Testis (tissue), 3 donors: ENCODE data around the gene SQSTM1. TPM values are rescaled to one million over a fixed set of nuclear protein-coding genes. Genes with fewer than 3 reads are reported as not detected.
A peak's percentile ranks its signal among the peaks of the same experiment; 100 is the strongest.
"Not testable (repeated sequence)": the region's sequence is repeated elsewhere in the genome, so short reads cannot be mapped to it uniquely, and the experiment has no call there.

Experiments
- DNase-seq: peaks from one replicate; pipeline ENCODE4 v3.0.0-alpha.2; 2019
- H3K27ac ChIP-seq, 2 donors: fragments of 200-600 bp; sonication (generic); one replicate each; pipeline ENCODE4 v1.5.1; 2019
- H3K27me3 ChIP-seq: fragments of 200-600 bp; sonication (generic); one replicate; pipeline ENCODE4 v1.5.1; 2019
- H3K36me3 ChIP-seq: fragments of 200-600 bp; sonication (generic); one replicate; pipeline ENCODE4 v1.5.1; 2017; ENCODE audit warnings: low read depth; ENCODE audit errors: missing control alignments
- H3K4me1 ChIP-seq: fragments of 200-600 bp; sonication (generic); one replicate; pipeline ENCODE4 v1.5.1; 2019
- H3K4me3 ChIP-seq, 2 donors: fragments of 200-600 bp; sonication (generic); one replicate each; pipeline ENCODE4 v1.5.1; 2017 to 2019
- H3K9me3 ChIP-seq: fragments of 200-600 bp; sonication (generic); one replicate; pipeline ENCODE4 v1.5.1; 2017
- CTCF ChIP-seq, 3 experiments: fragments of 450-650 bp in 2 of 3; fragments of 200-600 bp in 1 of 3; sonication (generic) in 1 of 3; IDR thresholded peaks; one replicate each; pipeline ENCODE4 v1.5.1; 2016 to 2019; ENCODE audit warnings: antibody characterized with exemption in 3 of 3, mild to moderate bottlenecking in 2 of 3, moderate library complexity in 1 of 3
- POLR2A ChIP-seq: fragments of 450-650 bp; IDR thresholded peaks from one replicate; pipeline ENCODE4 v1.6.1; 2017; ENCODE audit warnings: antibody characterized with exemption, mild to moderate bottlenecking, moderate library complexity
- WGBS, 2 donors: methylation state at CpG; one replicate each; pipeline ENCODE4 v1.1.5; 2018; 5-methylcytosine and 5-hydroxymethylcytosine counted together
- intact Hi-C: fragments of 100-400 bp; cut with DNase I; formaldehyde crosslinking; loops from one replicate; pipeline ENCODE4 v1.15.1; 2023; ENCODE audit warnings: low total_unique reads
- polyA plus RNA-seq: library from polyadenylated mRNA; stranded (reverse); fragments of 350-450 nt; fragmentation: Illumina TruSeq; extraction: RNeasy Lipid Tissue Mini Kit (QIAGEN cat#74804); gene quantifications from one replicate; pipeline ENCODE4 v1.2.3, GENCODE V29; 2014; ENCODE audit warnings: low read depth, low replicate concordance; ENCODE audit not compliant: insufficient read depth
- total RNA-seq, 2 donors: library from RNA; depleted of rRNA; stranded (reverse); fragments of >200 nt; gene quantifications; one replicate each; pipeline ENCODE4 v1.2.3, GENCODE V29; 2016

SQSTM1 gene
- total and polyA plus RNA-seq, 3 donors from 2014 or later, result 165 to 255 (median 192) TPM

GRCh38 chr5:179788193-179788854 lies 32.4 kb upstream of the SQSTM1 start:
- Histone ChIP-seq H3K27ac (no peak overlapping the region), H3K9me3 (no peaks in the 10 kb centered on the region), H3K27me3 (no peaks in the 10 kb centered on the region), H3K4me1 (peaks cover 4% of the 10 kb centered on the region), H3K4me3 (no peak overlapping the region), H3K36me3 (no peaks in the 10 kb centered on the region)
- DNase-seq, result no peak
- WGBS, 2 donors, result 91 to 93% methylated on average over 7 of the region's 7 CpGs
- intact Hi-C loops, result no loop called here
- TF ChIP-seq POLR2A, result no peak
- no peak for TF ChIP-seq CTCF (IDR thresholded peaks at IDR 0.05)

GRCh38 chr5:179789278-179789677 lies 31.4 kb upstream of the SQSTM1 start:
- H3K36me3 ChIP-seq, intact Hi-C loops, DNase-seq, H3K9me3 ChIP-seq, H3K4me3 ChIP-seq, H3K27me3 ChIP-seq, H3K27ac ChIP-seq: not testable (repeated sequence)
- peaks cover 14% of the 10 kb centered on the region for H3K4me1 ChIP-seq
- WGBS, 2 donors, result 93 to 94% methylated on average over 9 of the region's 9 CpGs

- intact Hi-C loops, result no loop called here
- no peak overlapping the region for H3K4me3 ChIP-seq
- no peak for DNase-seq
- peaks cover 35% of the 10 kb centered on the region for H3K4me1 ChIP-seq
- peak overlapping the region; percentile 39 to 54 for H3K27ac ChIP-seq
- TF ChIP-seq POLR2A, result no peak
- no peak for TF ChIP-seq CTCF (IDR thresholded peaks at IDR 0.05)
- H3K36me3 ChIP-seq, result no peaks in the 10 kb centered on the region
- no peaks in the 10 kb centered on the region for H3K27me3 ChIP-seq
- H3K9me3 ChIP-seq, result no peaks in the 10 kb centered on the region
- WGBS, 2 donors, result 59 to 78% methylated on average over 3 to 15 of the region's 15 CpGs
Observed at GRCh38 chr5:179791881-179792611, 28.7 kb upstream of the SQSTM1 start.

GRCh38 chr5:179792612-179793467 lies 27.9 kb upstream of the SQSTM1 start:
- H3K9me3 ChIP-seq, result no peaks in the 10 kb centered on the region
- 84 to 90% methylated on average over 14 to 24 of the region's 24 CpGs for WGBS, 2 donors
- TF ChIP-seq POLR2A, result no peak
- TF ChIP-seq CTCF (IDR thresholded peaks at IDR 0.05), result no peak
- DNase-seq, result no peak
- intact Hi-C loops, result no loop called here
- peaks cover 35% of the 10 kb centered on the region for H3K4me1 ChIP-seq
- no peaks in the 10 kb centered on the region for H3K36me3 ChIP-seq
- H3K27ac ChIP-seq, result peak overlapping the region; percentile 39 to 54
- H3K4me3 ChIP-seq, result no peak overlapping the region
- no peaks in the 10 kb centered on the region for H3K27me3 ChIP-seq
